ENCODE data around the gene PHF3.

DNA sequence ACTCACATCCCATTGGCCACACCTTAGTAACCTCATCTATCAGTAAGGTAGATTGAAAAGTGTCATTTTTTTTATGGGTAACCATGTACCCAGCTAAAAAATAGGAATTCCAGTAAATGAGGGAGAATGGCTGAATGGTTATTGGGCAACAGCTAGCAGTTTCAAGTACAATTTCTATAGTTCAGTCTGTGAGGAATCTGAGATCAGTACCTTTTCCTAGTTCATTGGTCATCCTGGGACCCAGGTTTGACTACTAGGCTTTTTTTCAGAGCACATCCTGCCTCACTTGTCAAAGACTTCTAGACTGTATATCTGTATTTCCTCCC is 28.3 kb downstream of the PHF3 start:
- TF ChIP-seq, protein P1, sequence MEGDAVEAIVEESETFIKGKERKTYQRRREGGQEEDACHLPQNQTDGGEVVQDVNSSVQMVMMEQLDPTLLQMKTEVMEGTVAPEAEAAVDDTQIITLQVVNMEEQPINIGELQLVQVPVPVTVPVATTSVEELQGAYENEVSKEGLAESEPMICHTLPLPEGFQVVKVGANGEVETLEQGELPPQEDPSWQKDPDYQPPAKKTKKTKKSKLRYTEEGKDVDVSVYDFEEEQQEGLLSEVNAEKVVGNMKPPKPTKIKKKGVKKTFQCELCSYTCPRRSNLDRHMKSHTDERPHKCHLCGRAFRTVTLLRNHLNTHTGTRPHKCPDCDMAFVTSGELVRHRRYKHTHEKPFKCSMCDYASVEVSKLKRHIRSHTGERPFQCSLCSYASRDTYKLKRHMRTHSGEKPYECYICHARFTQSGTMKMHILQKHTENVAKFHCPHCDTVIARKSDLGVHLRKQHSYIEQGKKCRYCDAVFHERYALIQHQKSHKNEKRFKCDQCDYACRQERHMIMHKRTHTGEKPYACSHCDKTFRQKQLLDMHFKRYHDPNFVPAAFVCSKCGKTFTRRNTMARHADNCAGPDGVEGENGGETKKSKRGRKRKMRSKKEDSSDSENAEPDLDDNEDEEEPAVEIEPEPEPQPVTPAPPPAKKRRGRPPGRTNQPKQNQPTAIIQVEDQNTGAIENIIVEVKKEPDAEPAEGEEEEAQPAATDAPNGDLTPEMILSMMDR (conservative IDR thresholded peaks at IDR 0.05; ENCODE audit: low read length) = no peak
- TF ChIP-seq EZH2phosphoT487 (IDR thresholded peaks at IDR 0.05; ENCODE audit: borderline replicate concordance, low read depth, low read length) = no peak

Data from OCI-LY7 (cell line).